ENCODE data around the gene PPFIBP1.

- TF ChIP-seq POLR2A (IDR thresholded peaks at IDR 0.05; ENCODE audit: low read depth, low read length) (no peak), RAD21 (IDR thresholded peaks at IDR 0.05; ENCODE audit: low read length) (no peak), CTCF (conservative IDR thresholded peaks at IDR 0.05; ENCODE audit: low read depth, low read length) (no peak), CEBPB (IDR thresholded peaks at IDR 0.05; ENCODE audit: low read depth, low read length) (no peak), ELK1 (IDR thresholded peaks at IDR 0.05; ENCODE audit: borderline replicate concordance, low read depth, low read length) (no peak), RCOR1 (IDR thresholded peaks at IDR 0.05; ENCODE audit: insufficient replicate concordance, low read length) (no peak), MXI1 (IDR thresholded peaks at IDR 0.05; ENCODE audit: borderline replicate concordance, low read depth, low read length) (no peak), MAFK (IDR thresholded peaks at IDR 0.05; ENCODE audit: low read depth, low read length) (no peak)
These were observed 98.6 kb downstream of the PPFIBP1 start for GRCh38 chr12:27622436-27623195.

Measured in IMR-90 (cell line).